Left lung (tissue), 10 donors: ENCODE measurements around the gene FBXL16. TPM values are rescaled to one million over a fixed set of nuclear protein-coding genes. Genes with fewer than 3 reads are reported as not detected.
"Not testable (repeated sequence)": the region's sequence is repeated elsewhere in the genome, so short reads cannot be mapped to it uniquely, and the experiment has no call there.

Experiments
- ATAC-seq: fragments of 200-7000 bp; cut with Tn5 transposase; one replicate; pipeline ENCODE4 v1.9.1; 2020; ENCODE audit warnings: moderate library complexity
- DNase-seq, 4 donors: peaks; one replicate each; pipeline ENCODE4 v3.0.0-alpha.2; 2013 to 2020
- H3K27ac ChIP-seq, 2 donors: fragments of 200-600 bp; sonication (generic) in 1 of 2; one replicate each; pipeline versions ENCODE4 v1.5.0 to v1.8.0; 2020 to 2021
- H3K27me3 ChIP-seq, 2 donors: fragments of 200-600 bp; sonication (generic) in 1 of 2; one replicate each; pipeline versions ENCODE4 v1.5.0 to v1.8.0; 2020 to 2021
- H3K36me3 ChIP-seq, 2 donors: fragments of 200-600 bp; sonication (generic) in 1 of 2; one replicate each; pipeline versions ENCODE4 v1.5.0 to v1.8.0; 2020 to 2021
- H3K4me1 ChIP-seq, 2 donors: fragments of 200-600 bp; one replicate each; pipeline ENCODE4 v1.8.0; 2021
- H3K4me3 ChIP-seq, 2 donors: fragments of 200-600 bp; sonication (generic) in 1 of 2; one replicate each; pipeline versions ENCODE4 v1.5.0 to v1.8.0; 2020 to 2021; ENCODE audit warnings: mild to moderate bottlenecking in 1 of 2
- H3K9me3 ChIP-seq, 2 donors: fragments of 200-600 bp; sonication (generic) in 1 of 2; one replicate each; pipeline versions ENCODE4 v1.5.0 to v1.8.0; 2020 to 2021
- intact Hi-C, 2 donors: fragments of 100-400 bp; cut with DNase I; formaldehyde crosslinking; loops; one replicate each; pipeline versions ENCODE4 v1.11.2 to v1.14.2; 2022
- polyA plus RNA-seq, 6 donors: library from polyadenylated mRNA; unstranded; fragments of 120-200 nt; gene quantifications; one replicate each; pipeline ENCODE4 v1.2.1, GENCODE V29; 2013; ENCODE audit not compliant: insufficient read length in 6 of 6
- total RNA-seq, 2 donors: library from RNA; stranded (reverse); fragmentation: NEBNext Ultra II Directional; extraction: Animal tissue kit (Norgen Biotek cat#: 25700); gene quantifications; one replicate each; pipeline ENCODE4 v1.2.1, GENCODE V29; 2021
- TF ChIP-seq, protein P1 (sequence below), 2 donors: fragments of 200-600 bp; sonication (generic) in 1 of 2; IDR thresholded peaks; one replicate each; pipeline versions ENCODE4 v1.5.0 to v1.8.0; 2021; ENCODE audit warnings: antibody characterized with exemption in 2 of 2
- donor health status: DM: no; HTN: yes; CAD: no.
- donor health status: DM: no; HTN: no; CAD: no.

FBXL16 gene
- total and polyA plus RNA-seq, 8 donors: 0.48 to 5.7 (median 0.72) TPM

DNA sequence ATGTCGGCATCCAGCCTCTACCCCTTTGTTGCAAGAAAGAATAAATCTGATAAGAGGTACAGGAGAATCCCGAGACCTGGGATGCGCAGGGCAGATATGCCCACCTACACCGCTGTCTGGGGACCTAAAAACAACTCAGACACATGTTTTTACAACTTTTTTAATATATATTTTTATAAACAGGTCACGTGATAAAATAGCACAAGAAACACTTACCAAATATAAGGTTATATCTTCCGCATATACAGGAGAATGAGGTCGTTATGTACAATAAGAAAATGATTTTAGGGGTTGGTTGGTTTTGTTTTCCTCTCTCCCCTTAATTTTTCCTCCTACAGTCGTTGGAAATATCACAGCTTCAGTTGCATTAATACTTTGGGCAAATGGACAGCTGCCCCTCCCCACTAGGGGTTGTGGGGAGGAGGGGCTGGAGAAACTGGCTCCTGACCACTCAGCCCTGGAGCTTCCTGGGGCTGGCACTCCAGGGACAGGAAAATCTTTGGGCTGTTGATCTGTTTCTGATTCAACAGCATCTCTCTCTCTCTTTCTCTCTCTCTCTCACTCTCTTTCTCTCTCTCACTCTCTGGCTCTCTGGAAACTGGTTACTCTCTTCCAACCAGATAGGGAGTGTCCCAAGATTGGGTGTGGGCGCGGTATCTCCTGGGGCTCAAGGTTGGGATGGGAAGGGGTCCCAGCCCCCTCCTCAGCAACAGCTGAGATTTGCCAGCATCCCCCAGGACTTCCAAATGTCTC, 13.1 kb downstream of the FBXL16 start:
- no peak for DNase-seq
- Histone ChIP-seq H3K27ac (no peak overlapping the region), H3K36me3 (peaks cover 0 to 4% of the 10 kb centered on the region in 2 donors), H3K27me3 (peaks cover 44 to 66% of the 10 kb centered on the region in 2 donors), H3K4me1 (peaks cover 20 to 44% of the 10 kb centered on the region in 2 donors), H3K4me3 (no peak overlapping the region), H3K9me3 (no peaks in the 10 kb centered on the region)
- TF ChIP-seq, protein P1, sequence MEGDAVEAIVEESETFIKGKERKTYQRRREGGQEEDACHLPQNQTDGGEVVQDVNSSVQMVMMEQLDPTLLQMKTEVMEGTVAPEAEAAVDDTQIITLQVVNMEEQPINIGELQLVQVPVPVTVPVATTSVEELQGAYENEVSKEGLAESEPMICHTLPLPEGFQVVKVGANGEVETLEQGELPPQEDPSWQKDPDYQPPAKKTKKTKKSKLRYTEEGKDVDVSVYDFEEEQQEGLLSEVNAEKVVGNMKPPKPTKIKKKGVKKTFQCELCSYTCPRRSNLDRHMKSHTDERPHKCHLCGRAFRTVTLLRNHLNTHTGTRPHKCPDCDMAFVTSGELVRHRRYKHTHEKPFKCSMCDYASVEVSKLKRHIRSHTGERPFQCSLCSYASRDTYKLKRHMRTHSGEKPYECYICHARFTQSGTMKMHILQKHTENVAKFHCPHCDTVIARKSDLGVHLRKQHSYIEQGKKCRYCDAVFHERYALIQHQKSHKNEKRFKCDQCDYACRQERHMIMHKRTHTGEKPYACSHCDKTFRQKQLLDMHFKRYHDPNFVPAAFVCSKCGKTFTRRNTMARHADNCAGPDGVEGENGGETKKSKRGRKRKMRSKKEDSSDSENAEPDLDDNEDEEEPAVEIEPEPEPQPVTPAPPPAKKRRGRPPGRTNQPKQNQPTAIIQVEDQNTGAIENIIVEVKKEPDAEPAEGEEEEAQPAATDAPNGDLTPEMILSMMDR (IDR thresholded peaks at IDR 0.05): no peak
- no peak for ATAC-seq
- intact Hi-C loops: no loop called here

DNA sequence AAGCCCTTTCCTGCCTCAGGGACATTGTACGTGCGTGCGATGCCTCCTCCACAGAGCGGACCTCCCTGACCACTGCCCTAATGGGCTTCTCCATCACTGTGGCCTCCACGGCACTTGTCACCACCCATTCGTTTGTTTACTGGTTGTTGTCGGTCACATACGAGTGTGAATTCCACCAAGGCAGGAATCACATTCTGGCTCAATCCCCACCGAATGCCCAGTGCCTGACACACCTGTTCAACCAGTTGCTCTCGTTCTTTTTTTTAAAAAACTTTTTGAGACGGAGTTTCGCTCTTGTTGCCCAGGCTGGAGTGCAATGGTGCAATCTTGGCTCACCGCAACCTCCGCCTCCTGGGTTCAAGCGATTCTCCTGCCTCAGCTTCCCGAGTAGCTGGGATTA, 14.4 kb downstream of the FBXL16 start:
- H3K4me1 ChIP-seq: peaks cover 20 to 44% of the 10 kb centered on the region in 2 donors
- DNase-seq, H3K27ac ChIP-seq, ATAC-seq, H3K9me3 ChIP-seq, H3K4me3 ChIP-seq, intact Hi-C loops: not testable (repeated sequence)
- H3K27me3 ChIP-seq: peaks cover 42 to 53% of the 10 kb centered on the region in 2 donors
- peaks cover 0 to 17% of the 10 kb centered on the region in 2 donors for H3K36me3 ChIP-seq

DNA sequence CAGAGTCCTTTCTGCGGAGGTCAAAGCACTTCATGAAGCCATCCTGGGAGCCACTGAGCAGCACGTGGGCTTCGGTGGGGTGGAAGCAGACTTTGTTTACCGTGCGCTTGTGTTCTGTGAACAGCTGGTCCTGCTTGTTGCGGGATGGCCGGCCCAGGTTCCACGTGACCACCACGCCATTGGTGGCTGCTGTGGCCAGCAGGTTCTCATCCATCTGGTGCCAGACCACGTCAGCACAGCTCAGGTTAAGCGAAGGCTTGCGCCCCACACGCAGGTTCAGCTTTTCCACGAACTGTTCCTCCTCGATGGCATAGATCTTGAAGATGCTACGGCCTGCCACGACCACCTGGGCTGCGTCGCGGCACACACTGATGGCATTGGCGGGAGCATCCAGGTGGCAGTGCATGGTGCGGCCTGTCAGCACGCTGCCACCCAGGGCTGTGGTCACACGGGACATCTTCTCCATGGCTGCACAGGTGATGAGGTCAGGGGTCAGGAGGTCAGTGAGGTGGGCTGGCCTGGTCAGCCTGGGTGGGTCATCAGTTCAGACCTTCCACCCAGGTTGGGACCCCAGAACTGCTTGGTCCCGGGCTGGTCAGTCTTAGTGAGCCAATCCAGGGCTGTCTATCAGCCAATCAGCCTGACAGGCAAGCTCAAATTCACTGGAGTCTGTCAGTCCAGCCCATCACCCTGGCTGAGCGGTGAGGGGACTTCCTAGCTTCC, 16.3 kb downstream of the FBXL16 start:
- peak overlapping the region; percentile 88 to 99 for H3K4me3 ChIP-seq
- no peaks in the 10 kb centered on the region for H3K9me3 ChIP-seq
- peaks cover 14 to 43% of the 10 kb centered on the region in 2 donors for H3K4me1 ChIP-seq
- TF ChIP-seq, protein P1 (IDR thresholded peaks at IDR 0.05): no peak
- peaks cover 24 to 34% of the 10 kb centered on the region in 2 donors for H3K27me3 ChIP-seq
- ATAC-seq (no peak), DNase-seq (peak in 1 of 4 donors; percentile 34)
- intact Hi-C loops: no loop called here
- H3K27ac ChIP-seq: peak overlapping the region; percentile 69 to 90
- peaks cover 0 to 29% of the 10 kb centered on the region in 2 donors for H3K36me3 ChIP-seq

DNA sequence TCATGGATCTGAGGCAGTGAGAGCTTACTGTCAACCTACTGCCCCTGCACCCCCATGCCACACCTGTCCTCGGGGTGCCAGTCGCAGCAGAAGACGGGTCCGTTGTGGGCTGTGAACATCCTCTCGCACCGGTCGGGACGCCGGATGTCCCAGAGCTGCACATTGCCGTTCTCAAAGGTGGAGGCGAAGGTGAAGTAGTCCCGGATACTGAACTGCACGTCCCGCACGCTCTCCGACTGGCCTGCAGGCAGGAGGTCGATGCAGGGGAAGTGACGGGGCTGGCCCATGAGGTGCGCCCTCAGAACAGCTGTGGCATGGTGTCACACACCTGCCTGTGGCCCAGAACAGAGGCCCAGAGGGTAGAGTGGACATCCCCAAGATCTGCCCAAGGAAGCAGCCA, 18.1 kb downstream of the FBXL16 start:
- ATAC-seq (no peak), DNase-seq (no peak)
- peaks cover 6 to 16% of the 10 kb centered on the region in 2 donors for H3K27me3 ChIP-seq
- peaks cover 0 to 39% of the 10 kb centered on the region in 2 donors for H3K36me3 ChIP-seq
- TF ChIP-seq, protein P1 (IDR thresholded peaks at IDR 0.05): no peak
- no peak overlapping the region for H3K27ac ChIP-seq
- intact Hi-C loops: no loop called here
- H3K4me3 ChIP-seq: no peak overlapping the region
- H3K9me3 ChIP-seq: no peaks in the 10 kb centered on the region
- peaks cover 21 to 52% of the 10 kb centered on the region in 2 donors for H3K4me1 ChIP-seq

DNA sequence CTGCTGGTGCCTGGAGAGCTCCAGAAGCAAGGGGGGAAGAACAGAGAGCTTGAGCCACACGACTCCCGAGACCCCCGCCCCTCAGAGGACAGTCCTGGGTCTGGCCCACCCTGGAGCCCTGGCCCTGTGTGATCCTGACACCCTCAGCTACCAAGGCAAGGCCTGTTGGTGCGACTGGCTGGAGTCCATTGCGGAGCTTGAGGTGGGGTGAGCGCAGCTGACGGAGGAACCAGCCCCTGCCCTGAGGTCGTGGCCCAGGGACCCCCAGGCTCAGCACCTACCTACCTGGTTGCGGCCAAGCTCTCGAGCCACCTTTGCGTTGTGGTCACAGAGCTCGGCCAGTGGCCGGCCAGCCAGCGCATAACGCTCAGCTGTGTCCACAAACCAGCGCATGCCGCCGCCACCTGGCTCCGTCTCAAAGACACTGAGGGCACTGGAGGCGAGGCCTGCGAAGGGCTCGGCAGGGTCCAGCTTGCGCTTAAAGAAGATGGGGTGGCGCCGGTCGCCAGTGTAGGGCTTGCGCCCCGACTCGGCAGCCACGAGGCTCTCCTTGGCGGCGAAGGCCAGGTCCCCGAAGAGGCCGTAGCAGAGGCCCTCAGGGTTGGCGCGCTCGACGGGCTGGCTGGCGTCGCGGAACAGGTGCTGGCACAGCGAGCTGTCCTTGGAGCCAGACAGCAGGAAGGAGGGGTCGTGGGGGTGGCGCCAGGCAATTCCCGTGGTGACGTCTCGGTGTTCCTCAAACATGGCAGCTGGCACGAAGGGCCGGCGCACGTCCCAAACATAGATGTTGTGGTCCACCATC, 18.9 kb downstream of the FBXL16 start:
- Histone ChIP-seq H3K4me1 (peaks cover 24 to 60% of the 10 kb centered on the region in 2 donors), H3K27me3 (peaks cover 0 to 7% of the 10 kb centered on the region in 2 donors), H3K36me3 (peaks cover 0 to 47% of the 10 kb centered on the region in 2 donors), H3K27ac (no peak overlapping the region), H3K9me3 (no peaks in the 10 kb centered on the region), H3K4me3 (no peak overlapping the region)
- intact Hi-C loops: no loop called here
- no peak for DNase-seq
- ATAC-seq: no peak
- TF ChIP-seq, protein P1 (IDR thresholded peaks at IDR 0.05): no peak
